Tibial artery (tissue), 4 donors: ENCODE results near the gene UMODL1.
"Not testable (repeated sequence)": the region's sequence is repeated elsewhere in the genome, so short reads cannot be mapped to it uniquely, and the experiment has no call there.

ENCODE experiments used
- DNase-seq, 2 donors: peaks; one replicate each; pipeline ENCODE4 v3.0.0-alpha.2; 2019
- H3K27ac ChIP-seq, 2 donors: fragments of 200-600 bp; sonication (generic) in 1 of 2; 1 replicate in 1 of 2; 2 replicates in 1 of 2; pipeline ENCODE4 v1.5.1; 2018 to 2019; ENCODE audit warnings: mild to moderate bottlenecking in 1 of 2
- H3K27me3 ChIP-seq, 2 donors: fragments of 200-600 bp; sonication (generic) in 1 of 2; one replicate each; pipeline versions ENCODE4 v1.5.1 to v1.6.0; 2016 to 2019
- H3K36me3 ChIP-seq, 3 donors: fragments of 200-600 bp; sonication (generic) in 2 of 3; one replicate each; pipeline ENCODE4 v1.5.1; 2016 to 2019; ENCODE audit warnings: mild to moderate bottlenecking in 2 of 3
- H3K4me1 ChIP-seq, 4 donors: fragments of 200-600 bp; sonication (generic) in 2 of 4; 1 replicate in 3 of 4; 2 replicates in 1 of 4; pipeline ENCODE4 v1.5.1; 2016 to 2019
- H3K4me3 ChIP-seq, 2 donors: fragments of 200-600 bp; sonication (generic) in 1 of 2; 1 replicate in 1 of 2; 2 replicates in 1 of 2; pipeline ENCODE4 v1.5.1; 2018 to 2019; ENCODE audit warnings: mild to moderate bottlenecking in 2 of 2
- H3K9me3 ChIP-seq, 3 donors: fragments of 200-600 bp; sonication (generic) in 1 of 3; one replicate each; pipeline ENCODE4 v1.5.1; 2016 to 2019
- CTCF ChIP-seq, 2 experiments: fragments of 200-600 bp in 1 of 2; fragments of 450-650 bp in 1 of 2; IDR thresholded peaks; one replicate each; pipeline ENCODE4 v1.5.1; 2017 to 2019; ENCODE audit warnings: antibody characterized with exemption in 2 of 2, mild to moderate bottlenecking in 1 of 2, moderate library complexity in 1 of 2
- intact Hi-C: fragments of 100-400 bp; cut with DNase I; formaldehyde crosslinking; loops from one replicate; pipeline ENCODE4 v1.15.0; 2023; ENCODE audit warnings: low total_unique reads

UMODL1 gene

DNA sequence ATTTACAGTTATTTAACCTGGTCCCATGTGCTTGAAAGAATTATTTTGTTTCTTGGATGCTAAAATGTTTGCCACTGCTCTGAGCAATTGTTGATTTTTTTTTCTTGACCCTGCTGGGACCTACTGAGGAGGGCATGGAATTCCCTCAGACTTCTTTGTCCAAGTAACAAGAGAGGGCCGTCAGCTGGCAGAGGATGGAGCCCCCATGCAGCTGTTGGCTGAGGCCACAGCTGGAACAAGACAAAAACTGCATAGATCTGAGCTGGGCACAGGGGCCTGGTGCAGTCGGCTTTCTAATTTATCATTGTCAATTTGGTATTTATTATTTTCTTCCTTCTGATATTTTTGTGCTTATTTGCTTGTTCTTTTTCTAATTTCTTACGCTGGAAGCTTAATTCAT lies 108.2 kb downstream of the UMODL1 start:
- Histone ChIP-seq H3K27me3 (peaks cover 0 to 6% of the 10 kb centered on the region in 2 donors), H3K4me1 (peaks cover 0 to 13% (median 2%) of the 10 kb centered on the region in 4 donors), H3K4me3 (no peak overlapping the region), H3K27ac (no peak overlapping the region), H3K9me3 (no peaks in the 10 kb centered on the region), H3K36me3 (no peaks in the 10 kb centered on the region)
- no peak for TF ChIP-seq CTCF (IDR thresholded peaks at IDR 0.05)
- intact Hi-C loops: no loop called here
- DNase-seq: no peak

GRCh38 chr21:42180001-42180400 lies 108.9 kb downstream of the UMODL1 start:
- H3K27ac ChIP-seq, H3K9me3 ChIP-seq, H3K4me3 ChIP-seq, intact Hi-C loops, DNase-seq, H3K36me3 ChIP-seq, H3K27me3 ChIP-seq: not testable (repeated sequence)
- peaks cover 0 to 13% (median 2%) of the 10 kb centered on the region in 4 donors for H3K4me1 ChIP-seq

DNA sequence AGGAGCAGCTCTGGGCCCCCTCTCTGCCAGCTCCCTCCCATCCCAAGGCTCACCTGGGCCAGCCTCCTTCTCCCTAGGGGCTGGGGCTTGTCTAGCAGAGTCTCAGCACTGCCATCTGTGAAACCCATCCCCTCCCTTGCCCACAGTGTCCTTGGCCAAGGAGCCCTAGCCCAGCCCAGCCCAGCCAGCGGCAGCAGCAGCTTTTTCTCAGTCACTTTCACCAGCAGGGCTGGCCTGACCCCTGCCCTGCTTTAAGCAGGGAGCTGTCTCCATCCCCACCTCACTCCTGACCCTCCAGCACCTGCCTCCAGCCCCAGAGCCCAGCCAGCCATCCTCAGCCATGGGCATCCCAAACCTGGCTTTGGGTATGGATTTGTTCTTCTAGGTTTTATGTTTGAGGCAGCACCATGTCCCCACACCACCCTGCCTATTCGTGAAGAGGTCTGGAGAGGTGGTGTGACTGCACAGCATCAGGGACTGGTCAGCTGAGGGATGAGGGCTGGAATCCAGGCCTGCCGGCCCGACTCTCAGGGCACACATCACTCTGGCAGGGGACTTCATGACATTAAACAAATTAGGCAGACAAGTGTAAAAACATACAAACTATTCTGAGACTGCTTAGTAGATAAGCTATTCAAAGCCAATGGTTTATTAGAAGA lies 111.7 kb downstream of the UMODL1 start:
- Histone ChIP-seq H3K4me1 (peaks cover 0 to 2% (median 0%) of the 10 kb centered on the region in 4 donors), H3K9me3 (no peaks in the 10 kb centered on the region), H3K27ac (no peak overlapping the region), H3K36me3 (no peaks in the 10 kb centered on the region), H3K4me3 (no peak overlapping the region), H3K27me3 (peaks cover 0 to 6% of the 10 kb centered on the region in 2 donors)
- TF ChIP-seq CTCF (IDR thresholded peaks at IDR 0.05): no peak
- intact Hi-C loops: no loop called here
- no peak for DNase-seq

DNA sequence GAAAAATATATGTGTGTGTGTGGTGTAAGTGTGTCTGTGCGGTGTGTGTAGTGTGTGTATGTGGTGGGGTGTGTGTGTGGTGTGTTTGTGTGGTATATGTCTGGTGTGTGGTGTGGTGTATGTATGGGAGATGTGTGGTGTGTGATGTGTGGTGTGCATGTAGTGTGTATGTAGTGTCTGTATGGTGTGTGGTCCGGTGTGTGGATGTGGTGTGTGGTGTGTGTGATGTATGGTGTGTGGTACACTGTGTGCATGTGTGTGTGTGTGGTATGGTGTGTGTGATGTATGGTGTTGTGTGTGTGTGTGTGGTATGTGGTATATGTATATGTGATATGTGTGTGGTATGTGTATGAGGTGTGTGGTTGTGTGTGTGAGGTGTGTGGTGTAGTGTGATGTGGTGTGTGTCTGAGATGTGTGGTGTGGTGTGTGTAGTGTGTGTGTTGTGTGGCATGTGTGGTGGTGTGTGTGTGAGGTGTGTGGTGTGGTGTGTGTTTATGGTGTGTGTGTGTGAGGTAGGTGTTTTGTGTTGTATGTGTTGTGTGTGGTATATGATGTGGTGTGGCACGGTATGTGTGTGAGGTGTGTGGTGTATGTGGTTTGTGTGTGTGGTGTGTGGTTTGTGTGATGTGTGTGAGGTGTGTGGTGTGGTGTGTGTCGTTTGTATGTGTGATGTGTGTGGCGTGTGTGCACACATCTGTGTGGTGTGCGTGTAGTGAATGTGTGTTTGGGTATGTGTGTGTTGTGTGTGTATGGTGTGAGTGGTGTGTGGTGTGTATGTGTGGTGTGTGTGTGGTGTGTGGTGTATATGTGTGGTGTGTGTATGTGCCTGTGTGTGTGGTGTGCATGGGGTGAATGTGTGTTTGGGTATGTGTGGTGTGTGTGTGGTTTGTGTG lies 112.5 kb downstream of the UMODL1 start:
- H3K9me3 ChIP-seq: no peaks in the 10 kb centered on the region
- no peak overlapping the region for H3K27ac ChIP-seq
- TF ChIP-seq CTCF (IDR thresholded peaks at IDR 0.05): no peak
- peaks cover 0 to 5% (median 0%) of the 10 kb centered on the region in 4 donors for H3K4me1 ChIP-seq
- no peak for DNase-seq
- H3K36me3 ChIP-seq: no peaks in the 10 kb centered on the region
- H3K27me3 ChIP-seq: peaks cover 0 to 6% of the 10 kb centered on the region in 2 donors
- H3K4me3 ChIP-seq: no peak overlapping the region
- intact Hi-C loops: no loop called here

GRCh38 chr21:42186591-42186990 lies 115.5 kb downstream of the UMODL1 start:
- peaks cover 0 to 6% of the 10 kb centered on the region in 2 donors for H3K27me3 ChIP-seq
- no peak overlapping the region for H3K27ac ChIP-seq
- no peak for TF ChIP-seq CTCF (IDR thresholded peaks at IDR 0.05)
- no peaks in the 10 kb centered on the region for H3K9me3 ChIP-seq
- no peak overlapping the region for H3K4me3 ChIP-seq
- intact Hi-C loops: no loop called here
- no peak for DNase-seq
- H3K36me3 ChIP-seq: no peaks in the 10 kb centered on the region
- H3K4me1 ChIP-seq: peaks cover 0 to 5% (median 0%) of the 10 kb centered on the region in 4 donors
